Glomerular endothelial cell (primary cell): ENCODE results near the gene ARL11. TPM values are rescaled to one million over a fixed set of nuclear protein-coding genes. Genes with fewer than 3 reads are reported as not detected.
"Not testable (repeated sequence)": the region's sequence is repeated elsewhere in the genome, so short reads cannot be mapped to it uniquely, and the experiment has no call there.

ENCODE experiments used
- DNase-seq: peaks from one replicate; pipeline ENCODE4 v3.0.0-alpha.2; 2011; ENCODE audit warnings: low read depth, low spot score; ENCODE audit errors: extremely low read depth
- total RNA-seq: library from RNA; depleted of rRNA; stranded (reverse); fragments of >200 nt; gene quantifications from 2 replicates; pipeline ENCODE4 v1.2.3, GENCODE V29; 2015

The ARL11 gene
- total RNA-seq, 1 donor from 2014 or later: 0.29 TPM

DNA sequence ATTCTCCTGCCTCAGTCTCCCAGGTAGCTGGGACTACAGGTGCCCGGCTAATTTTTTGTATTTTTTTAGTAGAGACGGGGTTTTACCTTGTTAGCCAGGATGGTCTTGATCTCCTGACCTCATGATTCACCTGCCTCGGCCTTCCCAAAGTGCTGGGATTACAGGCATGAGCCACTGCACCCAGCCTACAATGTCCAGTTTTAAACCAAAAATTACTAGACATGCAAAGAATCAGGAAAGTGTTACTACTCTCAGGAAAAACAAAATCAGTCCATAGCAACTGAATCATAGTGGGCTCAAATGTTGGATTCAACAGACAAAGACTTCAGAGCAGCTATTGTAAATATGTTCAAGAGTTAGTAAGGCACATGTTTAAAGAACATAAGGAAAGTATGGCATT is 16.3 kb upstream of the ARL11 start:
- DNase-seq: not testable (repeated sequence)

- no peak for DNase-seq
Observed at GRCh38 chr13:49615836-49616675, 12.3 kb upstream of the ARL11 start.

- no peak for DNase-seq
Observed at GRCh38 chr13:49616676-49617065, 11.6 kb upstream of the ARL11 start.

- no peak for DNase-seq
Observed at GRCh38 chr13:49620170-49620621, 8.1 kb upstream of the ARL11 start.

- DNase-seq: no peak
Observed at GRCh38 chr13:49622174-49622946, 5.9 kb upstream of the ARL11 start.

GRCh38 chr13:49624229-49624628 is 4.1 kb upstream of the ARL11 start:
- no peak for DNase-seq

DNA sequence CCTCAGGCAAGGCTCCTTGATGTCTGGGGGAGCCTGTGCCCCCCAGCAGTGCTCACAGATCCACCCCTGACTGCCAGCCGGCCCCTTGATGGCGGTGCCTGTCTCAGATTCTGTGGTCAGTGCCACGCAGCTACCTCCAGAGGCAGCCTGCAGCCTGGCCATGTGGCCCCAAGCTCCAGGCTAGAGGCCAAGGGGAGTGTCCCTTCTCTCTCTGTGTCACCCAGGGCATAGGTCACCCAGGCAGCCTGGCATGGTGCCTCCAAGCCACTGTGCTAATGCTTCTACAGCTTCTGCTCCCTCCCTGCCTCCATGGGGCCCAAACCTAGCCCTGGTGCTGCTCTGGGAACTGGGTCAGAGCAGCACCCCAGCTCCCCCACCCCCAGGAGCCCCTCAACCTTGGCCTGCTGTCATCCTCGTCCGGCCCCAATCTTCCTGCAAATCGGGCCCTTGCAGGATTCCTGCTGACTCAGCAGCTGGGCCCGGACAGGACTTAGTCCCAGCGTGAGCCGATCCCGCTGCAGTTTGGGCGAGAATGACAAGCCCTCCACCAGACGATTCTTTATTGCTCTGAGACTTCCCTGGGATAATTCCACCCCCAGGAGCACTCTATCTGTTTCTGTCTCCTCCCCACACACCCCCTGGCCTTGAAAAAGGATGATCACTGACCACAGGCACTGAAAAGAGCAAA is 2.8 kb upstream of the ARL11 start:
- DNase-seq: no peak

GRCh38 chr13:49629196-49629938 is 1.1 kb downstream of the ARL11 start:
- no peak for DNase-seq

GRCh38 chr13:49629947-49630346 is 1.6 kb downstream of the ARL11 start:
- no peak for DNase-seq

DNA sequence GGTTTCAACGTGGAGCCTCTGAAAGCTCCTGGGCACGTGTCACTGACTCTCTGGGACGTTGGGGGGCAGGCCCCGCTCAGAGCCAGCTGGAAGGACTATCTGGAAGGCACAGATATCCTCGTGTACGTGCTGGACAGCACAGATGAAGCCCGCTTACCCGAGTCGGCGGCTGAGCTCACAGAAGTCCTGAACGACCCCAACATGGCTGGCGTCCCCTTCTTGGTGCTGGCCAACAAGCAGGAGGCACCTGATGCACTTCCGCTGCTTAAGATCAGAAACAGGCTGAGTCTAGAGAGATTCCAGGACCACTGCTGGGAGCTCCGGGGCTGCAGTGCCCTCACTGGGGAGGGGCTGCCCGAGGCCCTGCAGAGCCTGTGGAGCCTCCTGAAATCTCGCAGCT is 2.3 kb downstream of the ARL11 start:
- no peak for DNase-seq

- DNase-seq: no peak
Observed at GRCh38 chr13:49632156-49632555, 3.8 kb downstream of the ARL11 start.

- no peak for DNase-seq
Observed at GRCh38 chr13:49633710-49634109, 5.4 kb downstream of the ARL11 start.

DNA sequence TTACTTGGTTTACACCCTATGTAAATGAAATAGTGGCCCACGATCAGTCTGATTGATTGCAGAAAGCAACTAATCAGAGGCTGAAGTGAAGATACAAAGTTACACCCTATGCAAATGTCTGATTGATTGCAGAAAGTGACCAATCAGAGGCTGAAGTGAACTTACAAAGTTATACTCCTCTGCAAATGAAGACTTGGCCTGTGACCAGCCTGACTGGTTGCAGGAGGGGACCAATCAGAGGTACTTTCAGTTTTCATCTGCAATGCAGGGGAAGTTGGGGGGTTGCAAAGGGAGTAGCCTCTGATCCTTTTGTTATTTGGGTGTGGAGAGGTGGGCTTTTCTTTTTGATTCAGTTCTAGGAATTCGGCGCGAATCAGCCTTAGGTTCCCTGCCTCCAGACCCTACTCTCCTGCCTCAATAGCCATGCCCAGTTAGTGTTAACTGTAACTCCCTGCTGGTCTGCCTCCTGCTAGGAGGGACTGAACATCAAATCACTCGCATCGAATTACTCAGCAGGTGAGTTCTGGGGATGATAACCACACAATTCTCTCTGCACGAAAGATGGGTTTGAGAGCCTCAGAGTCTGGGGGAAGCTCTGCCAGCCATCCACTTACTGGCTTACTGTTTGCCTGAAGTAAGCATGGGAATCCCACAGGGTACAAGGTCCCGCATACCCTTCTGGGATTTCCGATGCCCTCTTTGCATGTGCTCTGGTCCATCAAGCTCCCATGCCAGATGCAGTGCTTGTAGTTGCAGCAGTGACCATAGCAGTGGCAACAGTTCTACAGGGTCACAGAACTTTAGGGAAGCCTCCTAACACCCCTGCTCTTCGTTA is 7.5 kb downstream of the ARL11 start:
- no peak for DNase-seq

GRCh38 chr13:49636705-49637104 is 8.4 kb downstream of the ARL11 start:
- DNase-seq: no peak

DNA sequence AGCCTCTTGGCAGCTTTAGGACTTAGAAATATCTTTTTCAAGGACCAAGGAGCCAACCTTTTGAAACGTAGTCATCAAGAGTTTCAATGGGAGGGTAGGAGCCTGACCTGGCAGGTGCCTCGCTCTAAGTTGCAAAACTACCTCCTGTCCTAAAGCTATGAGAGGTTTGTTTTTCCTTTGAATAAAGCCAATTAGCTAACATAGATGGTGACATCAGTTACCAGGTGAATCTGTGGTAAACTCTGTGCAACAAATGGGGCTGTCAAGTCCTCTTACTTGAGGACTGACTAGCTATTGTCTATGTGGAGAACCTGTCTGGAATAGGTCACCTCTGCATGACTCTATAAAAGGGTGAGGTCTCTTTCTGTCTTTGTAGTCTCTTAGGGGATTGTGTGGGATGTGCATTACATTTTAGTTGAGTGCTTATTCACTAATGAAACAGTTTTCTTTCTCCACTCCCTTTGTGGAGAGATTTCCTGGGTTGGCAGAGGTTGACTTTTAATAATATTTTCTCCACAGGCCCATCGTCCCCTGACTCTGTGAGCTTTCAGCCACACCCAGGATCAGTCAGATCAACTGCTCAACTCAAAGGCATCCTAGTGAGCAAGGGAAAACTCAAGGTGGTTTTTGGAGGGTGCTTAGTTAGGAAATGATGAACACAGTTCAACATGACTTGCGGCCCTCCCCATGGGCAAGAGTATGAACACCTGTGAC is 9.9 kb downstream of the ARL11 start:
- no peak for DNase-seq

GRCh38 chr13:49638744-49639072 is 10.4 kb downstream of the ARL11 start:
- DNase-seq: no peak

DNA sequence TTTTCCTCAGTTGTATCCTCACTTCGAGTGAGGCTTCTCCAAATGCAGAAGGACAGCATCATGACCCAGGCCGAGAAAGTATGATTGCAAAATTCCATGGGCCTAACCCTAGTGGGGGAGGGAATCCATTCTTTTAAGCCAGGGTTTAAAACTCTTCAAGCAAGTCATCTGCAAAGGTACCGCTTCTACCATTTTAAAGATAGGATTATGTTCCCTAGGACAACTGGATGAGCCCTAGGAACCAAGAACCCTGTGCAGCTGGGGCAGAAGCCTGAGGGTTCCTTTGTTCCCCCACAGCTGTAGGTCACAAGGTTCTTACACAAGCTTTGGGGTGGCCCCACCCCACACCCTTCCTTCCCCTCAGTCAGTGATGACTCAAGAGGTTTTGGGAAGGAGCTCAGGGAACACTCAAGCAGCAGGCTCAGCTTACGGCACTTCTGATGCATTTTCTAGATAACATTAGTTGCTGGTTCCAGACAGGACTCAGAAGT is 13.5 kb downstream of the ARL11 start:
- DNase-seq: no peak

DNA sequence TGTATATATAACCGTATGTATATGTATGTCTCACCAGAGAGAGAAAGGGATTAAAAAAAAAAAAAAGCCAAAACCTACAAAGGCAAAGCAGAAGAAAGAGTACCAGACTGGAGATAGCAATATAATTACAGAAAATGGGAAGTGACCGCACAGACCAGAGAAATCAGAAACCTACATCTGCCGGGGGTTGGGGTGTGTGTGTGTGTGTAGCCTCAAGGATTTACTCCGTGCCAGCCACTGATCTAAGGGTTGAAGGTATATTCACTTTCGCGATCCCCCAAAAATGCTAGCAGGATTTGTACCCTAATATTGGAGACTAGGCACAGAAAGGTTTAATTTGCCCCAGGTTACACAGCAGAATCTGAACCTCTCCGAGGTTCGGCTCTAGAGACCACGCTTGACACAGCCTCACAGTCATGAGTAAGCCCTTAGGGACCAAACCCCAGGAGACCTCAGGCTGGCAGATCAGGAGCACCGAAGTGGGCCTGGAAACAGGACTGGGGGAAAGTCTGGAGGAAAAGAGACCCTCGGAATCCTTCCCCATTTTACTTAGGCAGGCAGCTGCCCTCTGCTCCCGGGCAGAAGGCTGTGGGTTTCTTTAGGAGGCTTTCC is 14.8 kb downstream of the ARL11 start:
- DNase-seq: no peak

DNA sequence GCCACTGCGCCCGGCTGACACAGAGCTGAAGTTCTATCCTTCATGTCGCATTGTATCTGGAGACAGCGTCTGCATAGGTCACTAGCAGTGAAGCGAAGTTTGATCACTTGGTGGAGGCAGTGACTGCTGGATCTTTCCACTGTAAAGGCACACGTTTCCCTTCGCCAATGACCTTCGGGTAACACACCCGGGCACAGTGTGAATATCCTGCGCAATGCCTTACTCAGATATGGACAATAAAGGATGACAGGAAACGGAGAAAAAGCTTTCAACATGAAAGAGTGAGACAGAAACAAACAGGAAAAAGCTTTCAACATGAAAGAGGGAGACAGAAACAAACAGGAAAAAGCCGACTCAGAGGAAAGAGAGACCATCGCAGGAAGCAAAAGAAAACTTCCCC is 17.1 kb downstream of the ARL11 start:
- no peak for DNase-seq
